Activated CD4-positive, CD25-positive, alpha-beta regulatory T cell treated with anti-CD3 and anti-CD28 coated beads, Interleukin-2, amount 50 U/mL, for 24 hours (primary cell): ENCODE results near the gene ZFAND4.
"Not testable (repeated sequence)": the region's sequence is repeated elsewhere in the genome, so short reads cannot be mapped to it uniquely, and the experiment has no call there.

Source experiments
- ATAC-seq, 2 donors: fragments of 150-1000 bp; cut with Tn5 transposase; one replicate each; pipeline ENCODE4 v1.10.0; 2021; ENCODE audit warnings: mild to moderate bottlenecking in 1 of 2, moderate library complexity in 1 of 2

ZFAND4 gene

DNA sequence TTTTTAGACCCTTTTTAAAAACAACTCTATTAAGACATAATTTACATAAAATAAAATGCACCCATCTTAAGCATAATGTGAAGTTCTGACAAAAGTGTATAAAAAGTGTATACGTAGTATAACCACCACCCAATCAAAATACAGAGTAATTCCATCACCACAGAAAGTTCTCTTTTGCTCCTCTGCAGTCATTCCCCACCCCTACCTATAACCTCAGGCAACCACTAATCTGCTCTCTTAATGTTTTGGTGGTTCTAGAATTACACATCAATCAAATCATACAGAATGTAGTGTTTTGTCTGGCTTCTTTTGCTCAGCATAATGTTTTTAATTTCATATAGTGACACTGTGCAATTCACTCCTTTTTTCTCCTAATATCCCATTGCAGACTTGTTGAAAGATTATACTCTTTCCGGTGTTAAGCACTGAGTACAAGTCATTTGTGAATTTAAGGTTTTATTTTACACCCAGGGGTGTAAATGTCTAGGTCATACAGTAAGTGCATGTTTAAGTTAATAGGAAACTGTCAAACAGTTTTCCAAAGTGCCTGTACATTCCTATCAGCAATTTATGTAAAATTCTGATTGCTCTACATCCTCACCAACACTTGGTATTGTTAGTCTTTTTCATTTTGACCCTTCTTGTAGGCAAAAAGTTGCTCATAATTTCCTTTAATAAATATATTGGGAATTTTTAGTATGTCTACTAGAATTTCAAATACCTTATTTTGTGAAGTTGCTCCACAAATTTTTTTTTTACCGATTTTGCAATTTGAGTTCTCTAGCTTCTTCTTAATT, 86.3 kb downstream of the ZFAND4 start:
- ATAC-seq, result peak in 1 of 2 donors; percentile 42

DNA sequence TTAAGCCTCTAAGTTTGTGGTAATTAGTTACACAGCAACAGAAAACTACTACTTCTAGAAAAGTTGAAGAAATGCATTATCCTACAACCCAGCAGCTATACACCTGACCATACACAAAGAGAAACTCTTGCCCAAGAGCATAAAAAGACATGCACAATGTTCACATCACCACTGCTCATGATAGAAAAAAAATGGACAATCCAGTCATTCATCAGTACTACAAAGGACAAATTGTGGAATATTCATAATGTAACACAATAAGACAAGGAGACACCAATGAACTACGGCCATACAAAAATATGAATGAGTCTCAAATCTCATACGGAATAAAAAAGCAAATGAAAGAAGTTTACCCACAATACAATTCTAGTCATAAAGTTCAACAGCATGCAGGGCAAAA, 87.4 kb downstream of the ZFAND4 start:
- ATAC-seq, result no peak

DNA sequence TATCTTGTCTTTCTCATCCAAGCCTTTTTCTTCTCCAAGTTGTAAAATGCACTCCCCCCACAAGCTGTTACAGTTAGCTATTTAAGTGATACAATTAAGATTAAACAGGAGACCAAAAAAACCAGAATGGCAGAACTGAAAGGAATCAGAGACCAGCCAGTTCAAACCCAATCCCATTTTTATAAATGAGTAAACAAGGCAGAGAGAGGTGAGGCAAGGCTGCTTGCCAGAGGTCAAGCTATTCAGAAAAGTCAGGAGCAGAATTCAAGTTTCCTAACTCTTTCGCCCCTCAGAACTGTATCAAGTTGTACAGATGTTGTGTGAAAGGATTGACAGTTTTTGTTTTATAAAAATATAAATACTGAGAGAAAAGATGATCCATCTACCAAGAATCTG, 90.2 kb downstream of the ZFAND4 start:
- ATAC-seq, result no peak

DNA sequence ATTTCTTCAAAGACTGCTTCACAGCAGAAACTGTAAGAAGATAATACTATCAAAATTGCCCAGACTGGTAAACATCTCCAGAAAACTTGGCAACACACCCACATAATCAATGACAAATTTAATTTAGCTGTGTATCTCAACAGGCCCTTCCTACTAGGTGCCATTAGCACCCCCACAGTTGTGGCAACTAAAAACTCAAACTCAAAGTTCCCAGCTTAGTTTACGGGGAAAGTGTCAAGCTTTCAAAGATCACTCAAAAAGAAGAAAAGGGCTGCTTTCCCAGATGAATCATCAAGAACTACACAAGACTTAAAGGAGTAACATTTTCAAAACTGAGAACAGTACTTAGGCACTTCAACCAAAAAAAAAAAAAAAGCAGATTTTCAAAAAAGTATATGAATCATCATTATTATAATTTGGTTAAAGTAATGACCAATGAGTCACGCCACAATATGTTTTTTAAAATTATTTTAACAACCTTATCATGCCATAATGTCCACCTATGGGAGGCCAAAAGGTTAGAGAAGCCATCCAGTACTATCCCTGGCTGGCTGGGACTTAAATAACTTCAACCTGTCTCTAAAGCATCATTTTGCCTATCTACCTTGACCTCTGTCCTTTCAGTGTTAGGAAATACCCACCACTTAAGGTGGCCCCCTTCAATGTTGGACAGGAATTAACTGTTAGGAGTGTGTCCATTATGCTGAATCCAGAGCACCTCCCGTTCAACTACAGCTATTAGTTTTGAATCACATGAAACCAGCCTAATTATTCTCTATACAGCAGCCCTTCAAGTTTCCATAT, 90.8 kb downstream of the ZFAND4 start:
- peak; percentile 49 to 62 for ATAC-seq

DNA sequence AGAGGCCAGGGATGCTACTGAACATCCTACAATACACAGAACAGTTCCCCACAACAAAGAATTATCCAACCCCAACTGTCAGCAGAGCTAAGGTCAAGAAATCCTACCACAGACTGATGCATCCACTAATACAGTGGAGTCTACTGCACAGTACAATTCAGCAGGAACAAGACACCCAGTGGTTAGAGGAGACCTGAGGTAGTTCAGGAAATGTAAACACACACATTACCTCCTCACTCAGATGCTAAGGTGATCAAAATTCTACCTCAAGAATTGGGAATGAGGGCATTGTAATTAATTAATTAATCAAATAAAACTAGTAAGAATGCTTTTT, 91.4 kb downstream of the ZFAND4 start:
- ATAC-seq, result no peak

DNA sequence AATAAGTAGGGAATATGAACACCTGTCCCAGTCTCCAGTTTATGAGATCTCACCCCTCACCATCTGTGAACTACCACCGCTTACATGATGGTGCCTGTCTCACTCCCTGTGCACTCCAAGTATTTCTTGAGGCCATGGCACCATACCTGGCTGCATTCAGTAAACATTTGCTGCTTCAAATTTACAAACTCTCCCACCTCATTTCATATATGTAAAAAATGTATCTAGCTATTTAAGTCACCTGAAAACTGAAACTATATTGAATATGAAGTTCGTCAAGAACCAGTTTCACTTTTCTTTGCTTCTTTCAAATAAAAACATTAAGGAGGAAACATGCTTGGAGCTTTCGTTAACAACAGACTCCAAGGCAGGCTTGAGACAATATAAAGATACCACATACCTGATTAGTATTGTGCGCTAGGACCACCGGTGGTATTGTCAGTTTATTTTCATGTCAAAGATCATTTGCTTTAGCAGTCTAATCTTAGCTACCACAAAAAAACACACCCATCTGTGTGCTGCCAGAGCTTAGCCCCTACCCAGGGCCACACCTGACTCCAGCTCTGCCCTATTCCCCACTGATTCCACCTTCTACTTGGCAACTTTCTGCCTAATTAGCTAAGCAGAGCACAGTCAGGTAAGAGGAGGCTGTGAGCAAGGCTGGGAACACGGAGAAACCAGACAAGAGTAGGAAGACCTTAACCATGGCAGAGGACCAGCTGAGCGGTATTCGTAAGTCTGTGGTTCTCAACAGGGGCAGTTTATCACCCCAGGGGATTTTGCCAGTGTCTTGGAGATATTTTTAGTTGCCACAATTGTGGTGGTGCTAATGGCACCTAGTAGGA, 92.0 kb downstream of the ZFAND4 start:
- peak; percentile 59 to 61 for ATAC-seq

DNA sequence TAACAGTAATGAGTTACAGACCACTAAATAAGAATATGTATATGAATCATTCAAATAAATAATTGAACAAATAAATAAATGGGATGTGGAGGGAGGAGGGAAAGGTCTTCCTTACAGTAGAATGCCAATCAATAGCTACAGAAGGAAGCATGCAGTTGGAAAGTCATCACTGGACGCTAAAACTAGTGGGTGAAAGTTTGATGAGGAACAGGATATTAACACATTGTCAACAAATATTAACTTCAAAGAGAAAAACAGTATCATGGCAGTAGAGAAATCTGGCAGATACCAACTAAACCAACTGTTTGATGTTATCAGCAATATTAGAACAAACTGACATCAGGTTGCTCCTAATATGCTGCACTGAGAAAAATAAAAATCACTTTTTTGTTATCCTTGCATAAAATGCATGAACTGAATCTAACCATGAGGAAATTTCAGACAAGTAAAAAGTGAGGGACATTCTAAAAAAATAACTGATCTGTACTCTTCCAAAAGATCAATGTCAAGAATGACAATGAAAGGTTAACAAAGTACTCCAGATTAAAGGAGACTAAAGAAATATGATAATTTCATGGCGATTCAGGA, 94.1 kb downstream of the ZFAND4 start:
- ATAC-seq, result no peak

DNA sequence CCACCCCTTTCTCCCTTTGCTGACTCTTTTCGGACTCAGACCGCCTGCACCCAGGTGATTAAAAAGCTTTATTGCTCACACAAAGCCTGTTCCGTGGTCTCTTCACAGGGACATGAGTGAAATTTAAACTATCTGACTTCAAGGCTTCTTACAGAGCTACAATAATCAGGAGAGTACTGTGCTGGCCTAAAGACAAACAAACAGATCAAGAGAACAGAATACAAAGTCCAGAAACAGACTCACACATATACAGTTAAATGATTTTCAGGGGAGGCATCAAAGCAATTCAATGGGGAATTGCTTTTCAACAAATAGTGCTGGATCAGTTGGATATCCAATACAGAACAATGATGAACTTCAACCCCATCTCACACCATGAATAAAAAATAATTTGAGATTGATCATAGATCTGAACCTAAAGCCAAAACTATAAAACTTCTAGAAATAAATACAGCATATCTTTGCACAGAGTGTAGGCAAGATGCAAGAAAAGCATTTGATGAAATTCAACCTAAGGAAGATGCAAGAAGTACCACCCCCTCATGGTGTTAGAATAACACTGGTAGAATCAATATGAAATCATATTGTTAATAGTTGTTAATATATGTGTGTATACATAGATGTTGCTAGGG, 96.5 kb downstream of the ZFAND4 start:
- ATAC-seq, result no peak

DNA sequence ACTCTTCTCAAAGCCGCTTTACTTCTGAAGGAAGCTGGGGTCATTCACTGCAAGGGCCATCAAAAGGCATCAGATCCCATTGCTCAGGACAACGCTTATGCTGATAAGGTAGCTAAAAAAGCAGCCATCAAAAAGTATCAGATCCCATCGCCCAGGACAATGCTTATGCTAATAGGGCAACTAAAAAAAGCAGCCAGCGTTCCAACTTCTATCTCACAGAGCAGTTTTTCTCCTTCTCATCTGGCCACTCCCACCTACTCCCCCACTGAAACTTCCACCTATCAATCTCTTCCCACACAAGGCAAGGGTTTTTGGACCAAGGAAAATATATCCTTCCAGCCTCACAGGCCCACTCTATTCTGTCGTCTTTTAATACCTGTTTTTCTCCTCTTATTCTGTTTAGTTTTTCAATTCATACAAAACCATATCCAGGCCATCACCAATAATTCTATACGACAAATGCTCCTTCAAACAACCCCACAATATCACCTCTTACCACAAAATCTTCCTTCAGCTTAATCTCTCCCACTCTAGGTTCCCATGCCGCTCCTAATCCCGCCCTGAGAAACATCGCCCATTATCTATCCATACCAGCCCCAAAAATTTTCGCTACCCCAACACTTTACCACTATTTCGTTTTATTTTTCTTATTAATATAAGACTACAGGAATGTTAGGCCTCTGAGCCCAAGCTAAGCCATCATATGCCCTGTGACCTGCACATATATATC, 97.4 kb downstream of the ZFAND4 start:
- not testable (repeated sequence) for ATAC-seq

DNA sequence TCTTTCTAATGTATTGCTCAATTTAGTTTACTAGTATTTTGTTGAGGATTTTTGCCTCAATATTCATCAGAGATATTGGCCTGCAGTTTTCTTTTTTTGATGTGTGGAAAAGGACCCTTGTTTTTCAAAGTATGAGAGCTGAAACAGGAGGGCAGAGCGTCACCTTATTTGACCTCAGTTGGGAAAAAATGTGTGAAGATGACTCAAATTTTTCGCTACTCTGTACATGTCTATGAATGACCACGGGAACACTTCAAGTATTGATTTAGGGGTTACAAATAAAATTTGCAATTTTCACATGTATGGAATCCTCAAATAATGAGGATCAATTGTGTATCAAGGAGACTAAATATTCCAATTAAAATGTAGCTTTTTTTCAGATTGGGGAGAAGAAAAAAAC, 103.1 kb downstream of the ZFAND4 start:
- ATAC-seq, result no peak

DNA sequence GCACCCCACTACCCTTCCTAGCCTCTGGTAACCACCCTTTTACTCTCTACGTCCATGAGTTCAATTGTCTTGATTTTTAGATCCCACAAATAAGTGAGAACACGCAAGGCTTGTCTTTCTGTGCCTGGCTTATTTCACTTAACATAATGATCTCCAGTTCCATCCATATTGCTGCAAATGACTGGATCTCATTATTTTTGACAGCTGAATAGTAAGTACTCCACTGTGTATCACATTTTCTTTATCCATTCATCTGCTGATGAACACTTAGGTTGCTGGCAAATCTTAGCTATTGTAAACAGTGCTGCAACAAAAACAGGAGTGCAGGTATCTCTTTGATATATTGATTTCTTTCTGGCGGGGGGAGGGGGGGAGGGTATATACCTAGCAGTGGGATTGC, 106.2 kb downstream of the ZFAND4 start:
- no peak for ATAC-seq
